K562 (cell line): ENCODE measurements around the gene ZNF628. TPM values are rescaled to one million over a fixed set of nuclear protein-coding genes. Genes with fewer than 3 reads are reported as not detected.
A peak's percentile ranks its signal among the peaks of the same experiment; 100 is the strongest.

Experiments
- ARHGAP35 ChIP-seq: fragments of 450-650 bp; IDR thresholded peaks from 2 replicates; pipeline ENCODE4 v1.6.1; 2018; ENCODE audit not compliant: partially characterized antibody
- CBFA2T3 ChIP-seq: fragments of 450-650 bp; IDR thresholded peaks from 2 replicates; pipeline ENCODE4 v1.6.1; 2017
- CTBP1 ChIP-seq: fragments of 450-650 bp; IDR thresholded peaks from 2 replicates; pipeline ENCODE4 v1.6.1; 2016; ENCODE audit warnings: borderline replicate concordance
- MGA ChIP-seq: fragments of 450-650 bp; IDR thresholded peaks from 2 replicates; pipeline ENCODE4 v1.6.1; 2016; ENCODE audit warnings: mild to moderate bottlenecking, moderate library complexity
- SLC30A9 ChIP-seq: fragments of 250-450 bp; sonication (Bioruptor Pico); IDR thresholded peaks from 2 replicates; pipeline ENCODE4 v1.8.0; 2022; ENCODE audit warnings: mild to moderate bottlenecking, moderate library complexity
- THRB ChIP-seq: fragments of 450-650 bp; formaldehyde crosslinking; conservative IDR thresholded peaks from 2 replicates; pipeline ENCODE4 v1.4.0; 2022; ENCODE audit warnings: mild to moderate bottlenecking, missing genetic modification characterization
- ZNF232 ChIP-seq: sonication (generic); formaldehyde crosslinking; IDR thresholded peaks from 2 replicates; pipeline ENCODE4 v1.8.0; 2022; ENCODE audit warnings: mild to moderate bottlenecking, missing genetic modification reagents
- polyA plus RNA-seq, 8 experiments: library from polyadenylated mRNA; depleted of rRNA in 4 of 8; stranded (reverse) in 5 of 8; unstranded in 3 of 8; fragments of >200 nt; fragmentation: Nextera tagmentation in 2 of 8; fragmentation: Illumina TruSeq in 1 of 8; extraction: Ambion mirVana in 2 of 8; extraction: Trizol in 1 of 8; gene quantifications; 2 replicates each; pipeline versions ENCODE4 v1.2.1 to v1.2.3, GENCODE V29; 2011 to 2014; ENCODE audit warnings: inconsistent platforms in 1 of 8, missing spikeins in 1 of 8
- total RNA-seq, 7 experiments: library from RNA; depleted of rRNA in 6 of 7; stranded (reverse); fragments of >200 nt in 6 of 7; fragmentation: Illumina TruSeq in 2 of 7; extraction: Trizol in 2 of 7; gene quantifications; 2 replicates each; pipeline versions ENCODE4 v1.2.1 to v1.2.3, GENCODE V29; 2011 to 2021; ENCODE audit warnings: low replicate concordance in 1 of 7
- TF ChIP-seq, protein P1 (sequence below): sonication (generic); formaldehyde crosslinking; IDR thresholded peaks from 2 replicates; pipeline ENCODE4 v1.8.0; 2023; ENCODE audit warnings: missing genetic modification reagents, mild to moderate bottlenecking, borderline replicate concordance

ZNF628 gene
- total and polyA plus RNA-seq, 9 of the 15 experiments (the other 6 are each of a cell fraction or from before 2014, with no cell fraction given), result 0.13 to 13.6 (median 2.2) TPM; not detected in 3

GRCh38 chr19:55476100-55476775, at the start of gene ZNF628 (continued):
- TF ChIP-seq, protein P1, sequence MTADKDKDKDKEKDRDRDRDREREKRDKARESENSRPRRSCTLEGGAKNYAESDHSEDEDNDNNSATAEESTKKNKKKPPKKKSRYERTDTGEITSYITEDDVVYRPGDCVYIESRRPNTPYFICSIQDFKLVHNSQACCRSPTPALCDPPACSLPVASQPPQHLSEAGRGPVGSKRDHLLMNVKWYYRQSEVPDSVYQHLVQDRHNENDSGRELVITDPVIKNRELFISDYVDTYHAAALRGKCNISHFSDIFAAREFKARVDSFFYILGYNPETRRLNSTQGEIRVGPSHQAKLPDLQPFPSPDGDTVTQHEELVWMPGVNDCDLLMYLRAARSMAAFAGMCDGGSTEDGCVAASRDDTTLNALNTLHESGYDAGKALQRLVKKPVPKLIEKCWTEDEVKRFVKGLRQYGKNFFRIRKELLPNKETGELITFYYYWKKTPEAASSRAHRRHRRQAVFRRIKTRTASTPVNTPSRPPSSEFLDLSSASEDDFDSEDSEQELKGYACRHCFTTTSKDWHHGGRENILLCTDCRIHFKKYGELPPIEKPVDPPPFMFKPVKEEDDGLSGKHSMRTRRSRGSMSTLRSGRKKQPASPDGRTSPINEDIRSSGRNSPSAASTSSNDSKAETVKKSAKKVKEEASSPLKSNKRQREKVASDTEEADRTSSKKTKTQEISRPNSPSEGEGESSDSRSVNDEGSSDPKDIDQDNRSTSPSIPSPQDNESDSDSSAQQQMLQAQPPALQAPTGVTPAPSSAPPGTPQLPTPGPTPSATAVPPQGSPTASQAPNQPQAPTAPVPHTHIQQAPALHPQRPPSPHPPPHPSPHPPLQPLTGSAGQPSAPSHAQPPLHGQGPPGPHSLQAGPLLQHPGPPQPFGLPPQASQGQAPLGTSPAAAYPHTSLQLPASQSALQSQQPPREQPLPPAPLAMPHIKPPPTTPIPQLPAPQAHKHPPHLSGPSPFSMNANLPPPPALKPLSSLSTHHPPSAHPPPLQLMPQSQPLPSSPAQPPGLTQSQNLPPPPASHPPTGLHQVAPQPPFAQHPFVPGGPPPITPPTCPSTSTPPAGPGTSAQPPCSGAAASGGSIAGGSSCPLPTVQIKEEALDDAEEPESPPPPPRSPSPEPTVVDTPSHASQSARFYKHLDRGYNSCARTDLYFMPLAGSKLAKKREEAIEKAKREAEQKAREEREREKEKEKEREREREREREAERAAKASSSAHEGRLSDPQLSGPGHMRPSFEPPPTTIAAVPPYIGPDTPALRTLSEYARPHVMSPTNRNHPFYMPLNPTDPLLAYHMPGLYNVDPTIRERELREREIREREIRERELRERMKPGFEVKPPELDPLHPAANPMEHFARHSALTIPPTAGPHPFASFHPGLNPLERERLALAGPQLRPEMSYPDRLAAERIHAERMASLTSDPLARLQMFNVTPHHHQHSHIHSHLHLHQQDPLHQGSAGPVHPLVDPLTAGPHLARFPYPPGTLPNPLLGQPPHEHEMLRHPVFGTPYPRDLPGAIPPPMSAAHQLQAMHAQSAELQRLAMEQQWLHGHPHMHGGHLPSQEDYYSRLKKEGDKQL (CRISPR knock-in tag), result no peak
- no peak for TF ChIP-seq THRB (CRISPR knock-in tag)
- no peak for TF ChIP-seq ARHGAP35
- TF ChIP-seq MGA, result peak; percentile 100
- no peak for TF ChIP-seq CBFA2T3
- 0 out of 2 replicates have a peak, but pooled peaks have one; percentile 34 for TF ChIP-seq CTBP1
- no peak for TF ChIP-seq SLC30A9 (CRISPR knock-in tag)
- TF ChIP-seq ZNF232 (CRISPR knock-in tag), result 0 out of 2 replicates have a peak, but pooled peaks have one; percentile 70
